ENCODE measurements around the gene DLG1.

Gene DLG1

DNA sequence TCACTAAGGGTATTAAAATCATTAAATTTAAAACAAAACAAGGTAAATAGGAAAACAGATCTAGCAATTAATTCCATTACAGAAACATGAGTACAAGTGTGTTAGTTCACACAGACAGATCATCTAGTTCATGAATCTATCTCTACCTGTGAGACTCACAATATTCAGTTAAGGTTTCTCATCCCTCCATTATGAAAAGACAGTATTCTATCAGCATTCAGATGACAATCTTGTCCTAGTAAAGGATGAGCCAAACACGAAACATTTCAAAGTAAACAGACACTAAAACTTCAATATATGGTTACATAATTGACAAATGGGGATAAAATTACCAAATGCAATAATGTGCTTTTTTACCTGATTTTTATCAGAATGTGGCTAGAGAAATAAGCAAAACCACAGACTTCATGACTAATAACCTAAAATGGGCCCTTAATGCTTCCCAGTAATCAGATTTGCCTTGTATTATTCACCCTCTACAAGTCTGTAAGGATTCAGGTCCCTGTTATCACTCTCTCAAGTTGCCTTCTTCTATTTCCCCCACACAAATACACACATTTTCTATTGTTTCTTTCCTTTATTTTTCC, 126.8 kb downstream of the DLG1 start:
- DNase-seq, result no peak

DNA sequence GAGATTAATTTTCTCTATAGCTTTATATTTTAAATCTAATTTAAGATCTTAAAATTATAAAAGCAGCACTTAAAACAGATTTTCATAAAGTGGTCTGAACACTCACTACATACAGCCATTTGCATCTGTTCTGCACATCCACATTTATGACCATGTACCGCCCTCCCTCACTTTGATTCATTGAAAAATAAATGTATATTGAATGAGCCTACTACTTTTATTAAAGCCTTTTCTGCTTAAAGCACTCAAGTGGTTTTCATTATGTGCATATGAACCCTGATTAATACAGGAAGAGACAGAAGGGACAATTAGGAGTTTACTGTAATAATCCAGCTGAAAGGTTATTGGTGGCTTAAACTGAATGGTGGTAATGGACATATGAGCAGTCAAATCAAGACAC, 129.4 kb downstream of the DLG1 start:
- no peak for DNase-seq

DNA sequence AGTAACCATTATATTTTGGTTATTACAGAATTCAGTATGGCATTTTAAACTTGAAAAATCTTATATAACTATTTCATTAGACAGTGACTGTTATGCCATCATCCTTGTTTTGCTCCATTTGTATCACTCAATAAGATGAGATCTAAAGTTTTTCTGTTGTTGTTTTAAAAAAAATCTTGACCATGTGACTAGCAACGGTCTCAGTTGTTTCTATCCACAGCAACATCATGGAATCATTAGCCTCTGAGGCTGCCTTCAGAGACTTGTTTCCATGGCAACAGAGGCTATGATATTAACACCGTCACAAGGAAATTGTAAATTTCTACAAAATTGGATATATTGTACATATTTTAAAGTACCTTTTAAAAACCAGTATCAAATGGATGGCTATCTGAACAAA, 129.8 kb downstream of the DLG1 start:
- DNase-seq, result no peak

DNA sequence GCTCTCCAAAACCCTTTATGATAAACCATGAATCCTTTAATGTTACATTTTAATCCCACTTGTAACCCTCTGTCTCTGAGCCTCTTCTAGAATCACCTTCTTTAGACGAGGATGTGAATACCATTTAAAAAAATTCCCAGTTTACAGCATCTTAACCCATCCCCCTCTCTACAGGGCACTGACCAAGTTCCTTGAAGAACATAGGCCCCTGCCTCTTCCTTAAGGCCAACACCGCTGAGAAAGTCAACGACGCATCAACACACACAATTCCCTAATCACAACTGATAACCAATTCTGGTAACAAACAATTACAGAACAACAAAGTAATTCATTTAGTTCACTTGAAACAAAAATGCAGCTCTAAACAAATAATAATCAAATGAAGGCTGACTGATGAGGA, 130.3 kb downstream of the DLG1 start:
- no peak for DNase-seq

DNA sequence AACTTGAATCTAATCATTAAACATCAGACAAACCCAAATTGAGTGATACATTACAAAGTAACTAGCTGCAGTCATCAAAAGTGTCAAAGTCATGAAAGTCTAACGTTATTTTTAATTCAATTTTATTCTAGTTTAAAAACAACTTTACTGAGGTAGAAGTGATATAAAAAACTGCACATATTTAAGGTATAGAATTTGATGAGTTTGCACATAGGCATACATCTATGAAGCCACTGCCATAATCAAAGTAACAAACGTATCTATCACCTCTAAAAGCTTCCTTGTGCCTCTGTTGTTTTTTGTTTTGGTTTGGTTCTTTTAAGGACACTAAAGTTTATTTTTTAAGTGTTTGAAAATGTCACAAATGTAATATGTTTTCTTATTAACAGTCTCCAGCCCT, 130.9 kb downstream of the DLG1 start:
- DNase-seq, result no peak

DNA sequence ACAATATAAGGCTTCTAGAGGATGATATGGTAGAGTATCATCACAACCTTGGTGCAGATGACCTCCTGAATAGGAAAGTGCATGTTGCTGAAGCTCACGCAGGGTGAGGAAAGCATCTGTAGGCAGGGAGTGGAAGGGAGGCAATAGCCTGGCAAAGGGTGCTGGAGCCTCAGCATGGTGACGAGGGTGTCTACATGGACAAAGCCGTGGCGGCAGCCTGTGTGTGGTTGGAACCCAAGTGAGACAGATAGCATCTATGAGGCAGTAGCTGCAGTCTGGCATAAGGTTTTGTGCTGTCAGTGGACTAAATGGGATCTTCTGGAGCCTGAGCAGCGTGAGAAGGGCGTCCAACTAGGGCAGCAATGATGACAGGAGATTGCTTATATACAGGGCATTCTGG, 132.5 kb downstream of the DLG1 start:
- DNase-seq, result no peak

DNA sequence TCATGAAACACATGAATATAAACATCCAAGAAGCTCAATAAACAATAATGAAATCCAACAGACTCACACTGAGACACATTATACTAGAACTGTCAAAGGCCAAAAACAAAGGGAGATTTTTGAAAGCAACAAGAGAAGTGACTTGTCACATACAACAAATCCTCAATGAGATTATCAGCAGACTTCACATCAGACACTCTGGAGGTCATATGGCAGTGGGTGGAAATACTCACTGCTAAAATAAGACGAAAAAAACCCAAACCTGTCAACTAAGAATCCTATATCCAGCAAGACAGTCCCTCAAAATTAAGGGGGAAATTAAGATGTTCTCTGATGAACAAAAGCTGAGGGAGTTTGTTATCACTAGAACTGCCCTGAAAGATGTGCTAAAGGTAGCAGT, 143.4 kb downstream of the DLG1 start:
- DNase-seq, result no peak

DNA sequence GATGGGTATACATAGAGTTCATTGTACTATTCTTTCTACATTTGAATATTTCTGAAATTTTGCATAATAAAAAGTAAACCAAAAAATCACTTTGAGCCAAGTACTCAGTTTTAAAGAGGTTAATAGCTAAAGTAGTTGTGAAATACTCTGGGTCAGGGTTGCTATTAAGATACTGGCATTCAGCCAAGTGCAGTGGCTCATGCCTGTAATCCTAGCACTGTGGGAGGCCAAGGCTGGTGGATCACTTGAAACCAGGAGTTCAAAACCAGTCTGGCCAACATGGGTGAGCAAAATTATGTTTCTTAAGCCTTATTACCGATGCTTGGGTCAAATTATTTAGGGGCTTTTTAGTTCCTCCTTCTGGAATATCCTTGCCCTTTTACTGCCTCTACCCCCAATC, 146.8 kb downstream of the DLG1 start:
- DNase-seq, result peak; percentile 51 to 87 (median 66)

DNA sequence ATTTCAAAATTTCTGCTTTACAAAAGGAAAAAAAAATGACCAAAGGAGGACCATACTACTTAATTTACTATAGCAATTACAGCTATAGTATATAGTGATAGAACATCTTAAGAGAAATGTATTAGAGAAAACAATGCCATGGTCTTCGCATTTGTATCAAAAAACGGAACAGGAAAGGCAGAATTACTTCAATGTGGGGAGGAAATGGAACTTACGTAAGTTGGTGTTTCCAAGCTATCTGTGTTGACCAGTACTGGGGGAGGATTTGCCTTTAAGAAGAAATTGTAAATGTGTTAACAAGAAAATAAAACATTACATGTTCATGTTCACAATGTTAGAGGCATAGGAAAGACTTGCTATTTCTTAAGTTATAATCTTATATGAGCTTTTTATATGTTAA, 148.9 kb downstream of the DLG1 start:
- DNase-seq, result peak; percentile 34 to 84 (median 66)

DNA sequence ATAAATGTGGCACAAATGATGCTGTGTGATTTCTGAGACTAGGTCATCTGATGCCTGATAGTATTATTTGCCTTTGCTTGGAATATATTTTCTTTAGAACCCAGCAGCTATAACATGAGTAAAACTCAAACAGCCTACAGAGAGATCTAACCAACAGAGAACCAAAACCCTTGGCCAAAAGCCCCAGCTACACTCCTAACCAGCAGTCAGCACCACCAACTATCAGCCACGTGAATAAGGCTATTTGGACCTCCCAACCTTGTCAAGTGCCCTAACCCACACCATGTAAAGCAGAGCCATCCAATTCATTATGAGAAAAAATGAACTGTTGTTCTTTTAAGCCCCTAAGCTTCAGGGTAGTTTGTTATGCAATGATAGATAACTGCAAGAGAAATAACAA, 154.2 kb downstream of the DLG1 start:
- no peak for DNase-seq

DNA sequence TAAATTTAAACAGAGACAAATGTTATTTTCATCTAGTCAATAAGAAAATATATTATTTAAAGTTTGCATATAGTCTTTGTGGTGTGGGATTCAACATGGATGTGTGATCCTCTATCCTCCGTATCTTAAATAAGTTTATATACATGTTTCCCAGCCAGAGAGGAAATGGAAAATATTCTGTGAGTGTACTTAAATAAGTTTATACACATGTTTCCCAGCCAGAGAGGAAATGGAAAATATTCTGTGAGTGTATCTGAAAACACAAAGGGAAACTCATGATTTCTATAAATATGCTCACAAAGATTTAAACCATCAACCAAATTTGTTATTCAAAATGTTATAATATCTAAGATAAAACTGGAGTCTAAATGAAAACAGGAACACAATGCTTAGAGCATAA, 158.8 kb downstream of the DLG1 start:
- peak in 1 of 4 experiments; percentile 15 for DNase-seq

DNA sequence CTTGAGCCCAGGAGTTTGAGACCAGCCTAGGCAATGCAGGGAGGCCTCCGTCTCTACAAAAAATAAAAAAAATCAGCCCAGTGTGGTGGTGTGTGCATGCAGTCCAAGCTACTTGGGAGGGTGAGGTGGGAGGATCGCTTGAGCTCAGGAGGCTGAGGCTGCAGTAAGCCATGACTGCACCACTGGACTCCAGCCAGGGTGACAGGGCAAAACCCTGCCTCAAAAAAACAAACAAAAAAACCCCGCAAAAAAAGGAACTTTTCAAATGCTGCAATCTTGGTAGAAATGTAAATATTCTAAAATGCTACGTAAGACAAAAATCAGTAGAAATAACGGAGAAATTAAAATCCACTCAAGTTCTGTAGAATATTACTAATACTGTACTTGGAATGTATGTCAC, 160.7 kb downstream of the DLG1 start:
- peak; percentile 65 to 84 (median 82) for DNase-seq

DNA sequence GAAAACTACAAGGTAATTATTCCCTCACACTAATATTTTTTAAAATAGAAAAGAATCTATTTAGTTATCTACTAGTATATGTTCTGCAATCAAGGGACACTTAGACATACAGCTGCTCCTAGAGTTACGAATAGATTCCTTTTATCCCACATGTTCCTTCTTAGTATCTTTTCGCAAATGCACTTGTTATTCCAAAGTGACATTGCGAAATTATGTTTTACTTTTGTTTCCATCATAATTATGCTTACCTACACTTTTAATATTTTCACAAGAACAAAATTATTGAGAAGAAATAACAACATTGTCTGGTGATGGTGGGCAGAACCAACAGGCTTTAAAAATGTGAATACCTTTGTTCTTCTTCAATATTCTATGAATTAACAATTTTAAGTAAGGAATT, 161.7 kb downstream of the DLG1 start:
- DNase-seq, result no peak

DNA sequence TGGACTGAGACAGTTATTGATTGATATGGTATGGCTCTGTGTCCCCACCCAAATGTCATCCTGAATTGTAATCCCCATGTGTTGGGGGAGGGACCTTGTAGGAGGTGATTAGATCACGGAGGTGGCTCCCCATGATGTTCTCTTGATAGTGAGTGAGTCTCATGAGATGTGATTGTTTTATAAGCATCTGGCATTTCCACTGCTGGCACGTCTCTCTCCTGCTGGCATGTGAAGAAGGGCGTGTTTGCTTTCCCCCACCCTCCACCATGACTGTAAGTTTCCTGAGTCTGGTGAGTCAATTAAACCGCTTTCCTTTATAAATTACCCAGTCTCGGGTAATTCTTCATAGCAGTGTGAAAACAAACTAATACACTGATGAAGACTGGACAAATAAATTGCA, 163.2 kb downstream of the DLG1 start:
- DNase-seq, result peak in 1 of 4 experiments; percentile 5

DNA sequence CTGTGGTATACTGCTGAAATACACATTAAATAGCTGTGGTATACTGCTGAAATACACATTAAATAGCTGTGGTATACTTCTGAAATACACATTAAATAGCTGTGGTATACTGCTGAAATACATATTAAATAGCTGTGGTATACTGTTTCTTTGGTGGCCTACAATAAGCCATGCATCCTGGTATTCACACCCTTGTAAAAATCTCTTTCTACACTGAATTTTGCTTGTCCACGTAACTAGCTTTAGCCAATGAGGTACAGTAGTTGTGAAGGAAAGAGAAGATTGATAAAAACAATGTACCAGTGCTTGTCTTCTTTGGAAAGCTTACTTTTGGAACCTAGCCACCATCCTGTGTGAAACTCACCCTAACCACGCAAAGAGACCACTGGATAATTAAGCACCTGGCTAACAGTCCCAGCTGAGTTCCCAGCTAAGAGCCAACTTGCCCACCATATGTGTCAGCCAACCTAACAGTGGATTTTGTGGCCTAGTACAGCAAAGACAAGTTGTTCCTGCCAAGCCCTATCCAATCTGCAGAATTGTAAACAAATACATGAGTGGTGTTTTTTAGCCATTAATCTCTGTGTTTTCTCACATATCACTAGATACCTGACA, 165.4 kb downstream of the DLG1 start:
- DNase-seq, result no peak

DNA sequence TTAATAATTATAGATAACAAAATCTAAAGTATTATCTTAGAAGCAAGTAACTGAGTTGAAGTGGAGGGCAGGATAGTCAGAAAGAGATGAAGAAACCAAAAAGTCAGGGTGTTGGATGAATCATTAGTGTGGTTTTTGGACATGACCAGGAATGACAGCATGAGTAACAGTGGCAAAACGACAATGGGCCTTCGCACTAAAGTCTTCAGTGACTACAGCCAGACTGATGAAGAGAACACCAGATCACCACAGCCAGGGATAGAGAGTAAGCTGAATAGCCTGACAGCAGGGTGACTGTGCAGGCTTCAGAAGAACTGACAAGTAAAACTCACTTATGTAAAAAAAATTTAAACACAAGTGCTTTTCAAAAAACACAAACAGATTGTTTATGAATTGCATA, 172.8 kb downstream of the DLG1 start:
- peak in 3 of 4 experiments; percentile 5 to 25 (median 10) for DNase-seq

DNA sequence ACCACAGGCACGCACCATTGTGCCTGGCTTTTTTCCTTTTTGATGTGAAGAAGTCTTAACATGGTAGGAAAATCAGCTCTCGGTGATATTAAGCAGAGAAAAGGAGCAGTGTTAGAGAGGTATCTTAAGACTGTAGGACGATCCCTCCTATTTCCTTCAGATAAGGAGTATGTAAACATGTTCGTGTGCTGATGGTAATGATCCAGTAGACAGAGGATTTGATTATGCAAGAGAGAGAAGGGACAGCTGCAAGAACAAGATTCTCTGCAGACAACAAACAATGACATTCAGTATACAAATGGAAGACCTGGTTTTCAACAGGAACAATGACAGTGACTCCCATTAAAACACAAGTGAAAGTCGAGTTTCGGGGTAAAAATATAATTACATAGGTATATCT, 173.7 kb downstream of the DLG1 start:
- DNase-seq, result no peak

DNA sequence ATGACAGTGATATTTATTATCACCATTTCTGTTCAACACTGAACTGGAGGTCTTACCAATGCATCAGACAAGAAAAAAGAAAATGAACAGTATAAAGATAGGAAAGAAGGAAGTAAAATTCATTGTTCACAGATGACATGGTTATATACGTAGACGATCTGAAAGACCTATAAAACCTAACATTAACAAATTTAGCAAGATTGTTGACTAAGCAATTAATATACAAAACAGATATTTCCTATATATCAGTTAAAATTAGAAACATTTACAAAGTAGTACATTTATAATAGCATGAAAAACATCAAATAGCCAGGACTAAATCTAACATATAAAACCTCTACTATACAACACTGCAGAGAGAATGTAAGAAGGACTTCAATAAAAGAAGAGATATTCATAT, 176.0 kb downstream of the DLG1 start:
- no peak for DNase-seq

DNA sequence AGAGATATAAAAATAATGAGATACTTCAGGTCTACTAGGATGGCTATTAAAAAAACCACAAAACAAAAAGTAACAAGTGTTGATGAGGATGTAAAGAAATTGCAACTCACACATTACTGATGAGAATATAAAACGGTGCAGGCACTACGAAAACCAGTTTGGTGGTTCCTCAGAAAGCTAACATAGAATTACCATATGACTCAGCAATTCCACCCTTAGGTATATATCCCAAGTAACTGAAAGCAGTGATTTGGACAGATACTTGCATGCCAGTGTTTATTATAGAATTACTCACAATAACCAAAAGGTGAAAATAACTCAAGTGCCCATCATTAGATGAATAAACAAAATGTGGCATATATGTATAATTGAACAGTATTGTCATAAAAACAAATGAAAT, 181.3 kb downstream of the DLG1 start:
- DNase-seq, result peak in 1 of 4 experiments; percentile 4

DNA sequence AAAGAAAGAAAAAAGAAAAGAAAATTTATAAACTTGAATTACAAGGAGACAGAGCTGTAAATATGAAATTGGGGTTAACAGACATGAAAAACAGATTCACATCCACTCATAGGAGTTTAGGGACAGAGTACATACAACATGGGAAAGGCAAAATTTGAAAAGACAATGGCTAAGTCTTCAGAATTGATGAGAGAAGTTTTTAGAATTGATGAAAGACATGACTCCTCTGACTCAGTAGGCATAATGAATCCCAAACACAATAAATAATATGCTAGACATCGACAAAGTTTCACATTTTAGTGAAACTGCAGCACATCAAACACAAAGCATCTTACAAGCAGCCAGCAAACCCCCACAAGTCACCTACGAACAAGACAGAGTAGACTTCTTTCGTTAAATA, 184.4 kb downstream of the DLG1 start:
- DNase-seq, result no peak

DNA sequence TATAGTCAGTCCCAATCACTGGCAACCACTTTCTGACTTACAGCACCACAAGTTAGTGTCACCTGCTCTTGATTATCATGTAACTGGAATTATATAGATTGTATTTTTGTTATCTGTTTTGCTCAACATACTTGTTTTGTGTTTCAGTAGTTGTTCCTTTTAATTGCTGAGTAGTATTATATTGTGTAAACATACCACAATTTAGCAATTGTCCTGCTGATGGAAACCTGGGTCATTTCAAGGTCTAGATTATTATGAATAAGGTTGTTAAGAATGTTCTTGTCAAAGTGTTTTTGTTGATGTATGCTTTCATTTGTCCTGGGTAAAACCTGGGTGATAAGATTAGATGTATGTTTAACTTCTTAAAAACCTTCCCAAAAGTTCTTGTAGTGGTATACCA, 186.7 kb downstream of the DLG1 start:
- no peak for DNase-seq

DNA sequence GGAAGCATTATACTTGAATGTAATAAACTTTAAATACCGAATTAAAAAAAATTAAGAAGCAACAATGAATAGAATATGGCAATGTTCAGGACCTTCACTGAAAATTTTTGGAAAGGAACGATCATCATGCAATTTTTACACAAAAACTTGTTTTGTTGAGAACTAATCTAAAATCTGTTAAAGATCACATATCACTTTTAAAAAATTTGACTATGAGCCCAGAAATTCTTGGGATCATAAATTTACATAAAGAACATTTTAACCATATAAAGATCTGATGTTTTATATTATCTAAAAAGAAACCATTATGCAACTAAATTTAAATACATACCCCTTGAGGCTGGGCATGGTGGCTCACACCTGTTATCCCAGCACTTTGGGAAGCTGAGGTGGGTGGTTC, 192.6 kb downstream of the DLG1 start:
- DNase-seq, result no peak

DNA sequence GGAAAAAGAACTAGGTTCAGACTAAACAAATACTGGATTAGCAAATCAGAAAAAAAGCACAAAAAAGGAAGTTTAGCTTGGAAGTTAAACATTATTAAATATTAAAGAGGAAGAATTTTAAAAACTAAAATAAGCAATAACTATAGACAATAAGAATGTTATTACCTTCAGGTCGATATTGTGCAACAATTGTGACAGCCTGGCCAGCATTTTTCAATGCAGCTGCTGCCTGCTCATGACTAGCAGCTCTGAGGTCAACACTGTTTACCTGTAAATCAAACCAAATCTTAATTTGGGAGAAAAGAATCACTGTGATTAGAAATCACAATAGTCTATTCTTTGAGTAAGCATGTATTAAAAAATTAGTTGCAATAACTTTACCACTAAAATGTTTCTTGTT, 193.7 kb downstream of the DLG1 start:
- DNase-seq, result no peak

DNA sequence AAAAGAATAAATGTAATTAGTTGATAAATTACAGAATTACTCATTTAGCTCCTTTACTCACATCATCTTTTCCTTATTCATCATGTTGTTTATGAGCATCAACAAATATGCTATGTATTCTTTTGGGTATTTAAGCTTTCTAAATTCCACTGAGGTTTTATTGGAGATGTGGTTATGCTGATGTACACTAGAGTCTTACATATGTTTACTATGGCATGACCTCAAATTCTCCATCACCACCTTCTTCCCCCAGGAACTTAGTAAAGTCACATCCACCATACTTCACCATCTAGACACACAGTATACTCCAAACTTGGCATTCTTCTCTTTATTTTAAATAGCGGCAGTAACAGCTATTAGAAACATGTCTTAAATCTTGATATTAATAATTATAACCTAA, 194.6 kb downstream of the DLG1 start:
- no peak for DNase-seq

DNA sequence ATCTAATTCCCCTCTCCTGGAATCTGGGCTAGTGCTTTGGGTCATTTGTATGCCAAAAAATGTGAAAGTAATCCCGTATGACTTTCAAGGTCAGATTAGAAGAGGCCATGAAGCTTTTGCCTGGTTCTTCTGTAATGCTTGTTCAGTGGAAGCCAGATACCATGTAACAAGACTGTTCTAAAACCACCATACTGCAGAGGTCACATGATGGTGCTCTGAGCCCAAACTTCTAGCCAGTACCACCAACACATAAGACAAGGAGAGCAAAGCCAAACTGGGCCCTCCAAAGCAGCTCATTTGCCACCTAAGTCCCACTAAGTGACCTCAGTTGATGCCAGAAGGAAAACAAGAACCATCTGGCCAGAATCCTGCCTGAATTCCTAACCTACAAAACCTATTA, 204.5 kb downstream of the DLG1 start:
- DNase-seq, result no peak
